ENCODE data around the gene PTGFR. TPM values are rescaled to one million over a fixed set of nuclear protein-coding genes. Genes with fewer than 3 reads are reported as not detected.

Gene PTGFR
- total and polyA plus RNA-seq, 2 donors (not counting 1 experiment from before 2014, with no cell fraction given): not detected

DNA sequence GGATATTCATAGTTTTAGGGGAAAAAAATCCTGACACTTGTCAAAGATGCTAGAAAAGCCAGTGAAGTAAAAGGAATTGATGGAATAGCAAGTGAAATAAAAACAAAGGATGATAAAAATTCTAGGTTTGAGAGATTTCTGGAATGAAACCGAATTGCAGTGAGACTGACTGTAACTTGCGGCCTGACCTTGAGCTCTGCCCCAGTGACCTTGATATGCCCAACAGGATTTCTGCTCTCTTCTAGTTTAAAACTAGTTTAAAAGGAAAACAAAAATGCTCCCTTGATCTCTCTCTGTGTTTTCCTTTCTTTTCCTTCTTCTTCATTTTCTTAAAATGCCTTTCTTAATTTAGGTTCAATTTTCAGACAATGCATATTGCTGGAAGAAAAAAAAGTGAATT is 74.6 kb downstream of the PTGFR start:
- Mint-ChIP-seq H3K4me3 (no peak overlapping the region), H3K27ac (no peak overlapping the region), H3K4me1 (no peaks in the 10 kb centered on the region), H3K9me3 (ENCODE audit: insufficient read depth) (no peaks in the 10 kb centered on the region), H3K27me3 (no peaks in the 10 kb centered on the region)
- intact Hi-C loops (cut with micrococcal nuclease): no loop called here
- no peaks in the 10 kb centered on the region for H3K36me3 ChIP-seq (replicated peaks in 1 of 2; ENCODE audit: control extremely low read depth in 1 of 2, control insufficient read depth in 1 of 2, extremely low read depth in 1 of 2, insufficient read depth in 2 of 2, low read length in 1 of 2)
- no peak overlapping the region for H3K4me2 ChIP-seq (replicated peaks; ENCODE audit: low read depth, low read length, poor library complexity, severe bottlenecking)
- no peaks in the 10 kb centered on the region for H3K4me1 ChIP-seq (ENCODE audit: control insufficient read depth in 2 of 2, insufficient read depth in 2 of 2, low read length in 2 of 2)
- H3K27ac ChIP-seq (ENCODE audit: low read length in 2 of 2): no peak overlapping the region
- H2AFZ ChIP-seq (ENCODE audit: insufficient read depth, low read depth, low read length, poor library complexity, severe bottlenecking): no peak overlapping the region
- no peak overlapping the region for H3K9ac ChIP-seq (ENCODE audit: low read length)
- CTCF ChIA-PET: no interaction called here
- DNase-seq: no peak
- H4K20me1 ChIP-seq (ENCODE audit: control insufficient read depth, insufficient read depth, low read length, poor library complexity, severe bottlenecking): no peaks in the 10 kb centered on the region
- no peaks in the 10 kb centered on the region for H3K9me3 ChIP-seq (ENCODE audit: control extremely low read depth in 1 of 3, control insufficient read depth in 2 of 3, insufficient read depth in 1 of 3, low read length in 2 of 3)
- ATAC-seq (ENCODE audit: low read depth): no peak
- POLR2A ChIA-PET: no interaction called here
- H3K4me3 ChIP-seq (ENCODE audit: control extremely low read depth in 1 of 5, extremely low read depth in 1 of 5, insufficient read depth in 1 of 5, low read depth in 2 of 5, low read length in 4 of 5): no peak overlapping the region
- WGBS (ENCODE audit: insufficient coverage): 100% methylated on average over 2 of the region's 2 CpGs
- TF ChIP-seq EZH2 (IDR thresholded peaks at IDR 0.05; ENCODE audit: borderline replicate concordance, insufficient read depth, low read depth, low read length, poor library complexity, severe bottlenecking): no peak
- TF ChIP-seq, protein P1, sequence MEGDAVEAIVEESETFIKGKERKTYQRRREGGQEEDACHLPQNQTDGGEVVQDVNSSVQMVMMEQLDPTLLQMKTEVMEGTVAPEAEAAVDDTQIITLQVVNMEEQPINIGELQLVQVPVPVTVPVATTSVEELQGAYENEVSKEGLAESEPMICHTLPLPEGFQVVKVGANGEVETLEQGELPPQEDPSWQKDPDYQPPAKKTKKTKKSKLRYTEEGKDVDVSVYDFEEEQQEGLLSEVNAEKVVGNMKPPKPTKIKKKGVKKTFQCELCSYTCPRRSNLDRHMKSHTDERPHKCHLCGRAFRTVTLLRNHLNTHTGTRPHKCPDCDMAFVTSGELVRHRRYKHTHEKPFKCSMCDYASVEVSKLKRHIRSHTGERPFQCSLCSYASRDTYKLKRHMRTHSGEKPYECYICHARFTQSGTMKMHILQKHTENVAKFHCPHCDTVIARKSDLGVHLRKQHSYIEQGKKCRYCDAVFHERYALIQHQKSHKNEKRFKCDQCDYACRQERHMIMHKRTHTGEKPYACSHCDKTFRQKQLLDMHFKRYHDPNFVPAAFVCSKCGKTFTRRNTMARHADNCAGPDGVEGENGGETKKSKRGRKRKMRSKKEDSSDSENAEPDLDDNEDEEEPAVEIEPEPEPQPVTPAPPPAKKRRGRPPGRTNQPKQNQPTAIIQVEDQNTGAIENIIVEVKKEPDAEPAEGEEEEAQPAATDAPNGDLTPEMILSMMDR (IDR thresholded peaks at IDR 0.05): no peak
- H3K27me3 ChIP-seq (replicated peaks in 1 of 4; ENCODE audit: control extremely low read depth in 1 of 4, control insufficient read depth in 3 of 4, insufficient read depth in 4 of 4, low read length in 3 of 4): no peaks in the 10 kb centered on the region
- no peaks in the 10 kb centered on the region for H3K79me2 ChIP-seq (ENCODE audit: control insufficient read depth, insufficient read depth, low read length)

DNA sequence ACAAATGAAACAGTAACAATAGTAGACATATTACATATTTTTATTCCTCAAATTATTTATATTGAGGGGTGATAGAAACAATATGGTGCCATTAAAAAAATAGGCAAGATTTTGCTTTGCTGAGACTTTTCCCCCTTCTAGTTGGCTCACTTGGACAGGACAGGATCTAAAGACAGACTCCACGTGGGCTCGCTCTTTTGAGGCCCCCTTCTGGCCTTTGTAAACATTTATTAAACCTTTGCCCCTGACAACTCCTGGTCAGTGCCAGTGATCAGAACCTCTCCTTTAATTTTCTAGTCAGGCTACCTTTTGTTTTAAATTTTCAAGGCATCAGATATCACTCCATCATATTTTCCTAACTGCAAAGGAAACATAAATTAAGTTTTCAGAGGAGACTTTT is 79.8 kb downstream of the PTGFR start:
- POLR2A ChIA-PET: no interaction called here
- no peaks in the 10 kb centered on the region for H3K9me3 ChIP-seq (ENCODE audit: control extremely low read depth in 1 of 3, control insufficient read depth in 2 of 3, insufficient read depth in 1 of 3, low read length in 2 of 3)
- DNase-seq (no peak), ATAC-seq (ENCODE audit: low read depth) (no peak)
- no peak for TF ChIP-seq EZH2 (IDR thresholded peaks at IDR 0.05; ENCODE audit: borderline replicate concordance, insufficient read depth, low read depth, low read length, poor library complexity, severe bottlenecking)
- TF ChIP-seq, protein P1 (IDR thresholded peaks at IDR 0.05): no peak
- intact Hi-C loops (cut with micrococcal nuclease): no loop called here
- H3K4me2 ChIP-seq (replicated peaks; ENCODE audit: low read depth, low read length, poor library complexity, severe bottlenecking): no peak overlapping the region
- H3K36me3 ChIP-seq (replicated peaks in 1 of 2; ENCODE audit: control extremely low read depth in 1 of 2, control insufficient read depth in 1 of 2, extremely low read depth in 1 of 2, insufficient read depth in 2 of 2, low read length in 1 of 2): no peaks in the 10 kb centered on the region
- H3K9ac ChIP-seq (ENCODE audit: low read length): no peak overlapping the region
- no peaks in the 10 kb centered on the region for H3K4me1 ChIP-seq (ENCODE audit: control insufficient read depth in 2 of 2, insufficient read depth in 2 of 2, low read length in 2 of 2)
- H3K27ac ChIP-seq (ENCODE audit: low read length in 2 of 2): no peak overlapping the region
- no peaks in the 10 kb centered on the region for H3K79me2 ChIP-seq (ENCODE audit: control insufficient read depth, insufficient read depth, low read length)
- CTCF ChIA-PET: no interaction called here
- no peak overlapping the region for H2AFZ ChIP-seq (ENCODE audit: insufficient read depth, low read depth, low read length, poor library complexity, severe bottlenecking)
- no peaks in the 10 kb centered on the region for H4K20me1 ChIP-seq (ENCODE audit: control insufficient read depth, insufficient read depth, low read length, poor library complexity, severe bottlenecking)
- Mint-ChIP-seq H3K27ac (no peak overlapping the region), H3K4me1 (no peaks in the 10 kb centered on the region), H3K27me3 (no peaks in the 10 kb centered on the region), H3K4me3 (no peak overlapping the region), H3K9me3 (ENCODE audit: insufficient read depth) (no peaks in the 10 kb centered on the region)
- 85% methylated on average over 2 of the region's 2 CpGs for WGBS (ENCODE audit: insufficient coverage)
- H3K27me3 ChIP-seq (replicated peaks in 1 of 4; ENCODE audit: control extremely low read depth in 1 of 4, control insufficient read depth in 3 of 4, insufficient read depth in 4 of 4, low read length in 3 of 4): no peaks in the 10 kb centered on the region
- H3K4me3 ChIP-seq (ENCODE audit: control extremely low read depth in 1 of 5, extremely low read depth in 1 of 5, insufficient read depth in 1 of 5, low read depth in 2 of 5, low read length in 4 of 5): no peak overlapping the region

Measured in B cell (primary cell).